GM18868 (cell line): ENCODE measurements around the gene SULT1A1.
"Not testable (repeated sequence)": the region's sequence is repeated elsewhere in the genome, so short reads cannot be mapped to it uniquely, and the experiment has no call there.

Experiments
- ATAC-seq: cut with Tn5 transposase; IDR thresholded peaks from one replicate; pipeline ENCODE4 v1.9.1; 2021; ENCODE audit warnings: mild to moderate bottlenecking, moderate library complexity; ENCODE audit not compliant: unreplicated experiment

The SULT1A1 gene

GRCh38 chr16:28609631-28610594, at the start of gene SULT1A1:
Gene SULT1A1, minus strand, starts transcription at chr16:28610044. Its CDS starts 1,189 bp downstream, at chr16:28608855.
- no peak for ATAC-seq

GRCh38 chr16:28639959-28640358, 30.1 kb upstream of the SULT1A1 start:
- not testable (repeated sequence) for ATAC-seq

- not testable (repeated sequence) for ATAC-seq
These were observed 28.5 kb upstream of the SULT1A1 start for GRCh38 chr16:28638359-28638758.

- ATAC-seq: not testable (repeated sequence)
These were observed 27.9 kb upstream of the SULT1A1 start, which contains the start of gene NPIPB8 for GRCh38 chr16:28637765-28638164. Gene NPIPB8, plus strand, starts transcription at chr16:28638065. Its CDS starts 296 bp downstream, at chr16:28638361.

- not testable (repeated sequence) for ATAC-seq
These were observed 26.4 kb upstream of the SULT1A1 start for GRCh38 chr16:28636093-28636823.

GRCh38 chr16:28630905-28631304, 21.1 kb upstream of the SULT1A1 start:
- not testable (repeated sequence) for ATAC-seq

- no peak for ATAC-seq
These were observed 13.4 kb upstream of the SULT1A1 start for GRCh38 chr16:28623172-28623711.

GRCh38 chr16:28622532-28623171, 12.8 kb upstream of the SULT1A1 start:
- ATAC-seq: not testable (repeated sequence)

- no peak for ATAC-seq
These were observed 11.8 kb upstream of the SULT1A1 start for GRCh38 chr16:28621481-28622155.

GRCh38 chr16:28620316-28620715, 10.5 kb upstream of the SULT1A1 start:
- not testable (repeated sequence) for ATAC-seq

GRCh38 chr16:28617874-28618273, 8.0 kb upstream of the SULT1A1 start:
- ATAC-seq: no peak

- ATAC-seq: no peak
These were observed 6.8 kb upstream of the SULT1A1 start for GRCh38 chr16:28616636-28617035.

- ATAC-seq: not testable (repeated sequence)
These were observed 6.4 kb upstream of the SULT1A1 start for GRCh38 chr16:28616224-28616577.

- not testable (repeated sequence) for ATAC-seq
These were observed 5.8 kb upstream of the SULT1A1 start for GRCh38 chr16:28615486-28616223.

- ATAC-seq: not testable (repeated sequence)
These were observed 4.7 kb upstream of the SULT1A1 start for GRCh38 chr16:28614561-28614960.

- ATAC-seq: not testable (repeated sequence)
These were observed 4.1 kb upstream of the SULT1A1 start for GRCh38 chr16:28613912-28614311.

- peak; percentile 69 for ATAC-seq
These were observed 2.8 kb upstream of the SULT1A1 start for GRCh38 chr16:28612359-28613280.

- ATAC-seq: no peak
These were observed 849 bp upstream of the SULT1A1 start for GRCh38 chr16:28610595-28611191.
